ENCODE results near the gene SUSD5.

Gene SUSD5

GRCh38 chr3:33218446-33219174 lies at the start of gene SUSD5:
Gene SUSD5 (minus strand): TSS chr3:33218810. CDS start chr3:33218797, 13 bp downstream.
- DNase-seq (ENCODE audit: low read depth in 4 of 4, low spot score in 1 of 4): peak in 1 of 4 experiments; percentile 0

GRCh38 chr3:33260104-33260503 lies 41.5 kb upstream of the SUSD5 start:
- no peak for DNase-seq (ENCODE audit: low read depth in 4 of 4, low spot score in 1 of 4)

GRCh38 chr3:33256249-33256648 lies 37.6 kb upstream of the SUSD5 start:
- no peak for DNase-seq (ENCODE audit: low read depth in 4 of 4, low spot score in 1 of 4)

GRCh38 chr3:33250712-33251111 lies 32.1 kb upstream of the SUSD5 start:
- DNase-seq (ENCODE audit: low read depth in 4 of 4, low spot score in 1 of 4): no peak

- DNase-seq (ENCODE audit: low read depth in 4 of 4, low spot score in 1 of 4): no peak
Measured at GRCh38 chr3:33246786-33247185, 28.2 kb upstream of the SUSD5 start.

GRCh38 chr3:33240261-33240660 lies 21.7 kb upstream of the SUSD5 start:
- DNase-seq (ENCODE audit: low read depth in 4 of 4, low spot score in 1 of 4): no peak

- no peak for DNase-seq (ENCODE audit: low read depth in 4 of 4, low spot score in 1 of 4)
Measured at GRCh38 chr3:33238923-33239322, 20.3 kb upstream of the SUSD5 start.

GRCh38 chr3:33237439-33237838 lies 18.8 kb upstream of the SUSD5 start:
- DNase-seq (ENCODE audit: low read depth in 4 of 4, low spot score in 1 of 4): no peak

GRCh38 chr3:33236005-33236404 lies 17.4 kb upstream of the SUSD5 start:
- no peak for DNase-seq (ENCODE audit: low read depth in 4 of 4, low spot score in 1 of 4)

GRCh38 chr3:33233884-33234283 lies 15.3 kb upstream of the SUSD5 start:
- DNase-seq (ENCODE audit: low read depth in 4 of 4, low spot score in 1 of 4): no peak

GRCh38 chr3:33231756-33232465 lies 13.3 kb upstream of the SUSD5 start:
- DNase-seq (ENCODE audit: low read depth in 4 of 4, low spot score in 1 of 4): no peak

GRCh38 chr3:33229947-33230346 lies 11.3 kb upstream of the SUSD5 start:
- no peak for DNase-seq (ENCODE audit: low read depth in 4 of 4, low spot score in 1 of 4)

GRCh38 chr3:33229066-33229465 lies 10.5 kb upstream of the SUSD5 start:
- DNase-seq (ENCODE audit: low read depth in 4 of 4, low spot score in 1 of 4): no peak

GRCh38 chr3:33221241-33221640 lies 2.6 kb upstream of the SUSD5 start:
- DNase-seq (ENCODE audit: low read depth in 4 of 4, low spot score in 1 of 4): no peak

GRCh38 chr3:33219175-33219487 lies 521 bp upstream of the SUSD5 start:
- no peak for DNase-seq (ENCODE audit: low read depth in 4 of 4, low spot score in 1 of 4)

- no peak for DNase-seq (ENCODE audit: low read depth in 4 of 4, low spot score in 1 of 4)
Measured at GRCh38 chr3:33217866-33218445, 654 bp downstream of the SUSD5 start.

- no peak for DNase-seq (ENCODE audit: low read depth in 4 of 4, low spot score in 1 of 4)
Measured at GRCh38 chr3:33215739-33216138, 2.9 kb downstream of the SUSD5 start.

- DNase-seq (ENCODE audit: low read depth in 4 of 4, low spot score in 1 of 4): no peak
Measured at GRCh38 chr3:33212406-33212805, 6.2 kb downstream of the SUSD5 start.

GRCh38 chr3:33211444-33211843 lies 7.2 kb downstream of the SUSD5 start:
- DNase-seq (ENCODE audit: low read depth in 4 of 4, low spot score in 1 of 4): no peak

- DNase-seq (ENCODE audit: low read depth in 4 of 4, low spot score in 1 of 4): no peak
Measured at GRCh38 chr3:33209357-33209756, 9.3 kb downstream of the SUSD5 start.

- DNase-seq (ENCODE audit: low read depth in 4 of 4, low spot score in 1 of 4): no peak
Measured at GRCh38 chr3:33202711-33203457, 15.7 kb downstream of the SUSD5 start.

- DNase-seq (ENCODE audit: low read depth in 4 of 4, low spot score in 1 of 4): no peak
Measured at GRCh38 chr3:33201195-33201594, 17.4 kb downstream of the SUSD5 start.
